Keratinocyte (primary cell): ENCODE results near the gene SPAG16. TPM values are rescaled to one million over a fixed set of nuclear protein-coding genes. Genes with fewer than 3 reads are reported as not detected.

Source experiments
- DNase-seq: peaks from one replicate; pipeline ENCODE4 v3.0.0-alpha.2; 2011; ENCODE audit warnings: low read depth, missing footprints, low spot score
- FAIRE-seq: peaks from 2 replicates; lab custom pipeline; 2011; peaks lifted over from hg19 to GRCh38; lab: Jason Lieb, UNC
- H2AFZ ChIP-seq: 2 replicates; pipeline ENCODE4 v1.6.0; 2012; ENCODE audit warnings: low read length, control low read depth, inconsistent platforms; ENCODE audit not compliant: control insufficient read depth
- H3K27ac ChIP-seq: 2 replicates; pipeline ENCODE4 v1.5.1; 2011; ENCODE audit warnings: low read length; ENCODE audit not compliant: control insufficient read depth, insufficient read depth
- H3K27me3 ChIP-seq: 3 replicates; pipeline ENCODE4 v1.6.0; 2011; ENCODE audit warnings: low read length; ENCODE audit not compliant: control insufficient read depth, insufficient read depth; ENCODE audit errors: extremely low read depth
- H3K36me3 ChIP-seq, 2 experiments: 2 replicates in 1 of 2; 3 replicates in 1 of 2; pipeline ENCODE4 v1.5.1; 2011; ENCODE audit warnings: low read length in 2 of 2, mild to moderate bottlenecking in 1 of 2; ENCODE audit not compliant: control insufficient read depth in 2 of 2, insufficient read depth in 2 of 2; ENCODE audit errors: extremely low read depth in 1 of 2
- H3K4me1 ChIP-seq: 3 replicates; pipeline ENCODE4 v1.5.1; 2011; ENCODE audit warnings: low read length; ENCODE audit not compliant: control insufficient read depth, insufficient read depth; ENCODE audit errors: extremely low read depth
- H3K4me2 ChIP-seq: 3 replicates; pipeline ENCODE4 v1.6.0; 2011; ENCODE audit warnings: low read depth, low read length; ENCODE audit not compliant: control insufficient read depth, insufficient read depth; ENCODE audit errors: extremely low read depth
- H3K4me3 ChIP-seq, 3 experiments: fragments of 200-600 bp in 1 of 3; sonication (generic) in 1 of 3; 2 replicates in 2 of 3; 3 replicates in 1 of 3; pipeline ENCODE4 v1.5.1; 2011 to 2016; ENCODE audit warnings: low read length in 3 of 3, mild to moderate bottlenecking in 3 of 3, control low read depth in 2 of 3, inconsistent platforms in 1 of 3, low read depth in 1 of 3, mixed read lengths in 1 of 3, mixed run types in 1 of 3, moderate library complexity in 1 of 3; ENCODE audit not compliant: control insufficient read depth in 2 of 3, insufficient read depth in 2 of 3; ENCODE audit errors: extremely low read depth in 1 of 3
- H3K79me2 ChIP-seq: 2 replicates; pipeline ENCODE4 v1.6.0; 2012; ENCODE audit warnings: low read length; ENCODE audit not compliant: control insufficient read depth, insufficient read depth
- H3K9ac ChIP-seq: 3 replicates; pipeline ENCODE4 v1.6.0; 2011; ENCODE audit warnings: low read length; ENCODE audit not compliant: control insufficient read depth, insufficient read depth; ENCODE audit errors: extremely low read depth
- H3K9me1 ChIP-seq: 3 replicates; pipeline ENCODE4 v1.6.0; 2011; ENCODE audit warnings: low read length; ENCODE audit not compliant: control insufficient read depth, insufficient read depth; ENCODE audit errors: extremely low read depth
- H3K9me3 ChIP-seq: 2 replicates; pipeline ENCODE4 v1.5.1; 2012; ENCODE audit warnings: low read depth, low read length; ENCODE audit not compliant: control insufficient read depth
- H4K20me1 ChIP-seq: 3 replicates; pipeline ENCODE4 v1.6.0; 2011; ENCODE audit warnings: low read length; ENCODE audit not compliant: control insufficient read depth, insufficient read depth; ENCODE audit errors: extremely low read depth
- CTCF ChIP-seq, 3 experiments: IDR thresholded peaks in 1 of 3; conservative IDR thresholded peaks in 1 of 3; optimal IDR thresholded peaks in 1 of 3; 2 replicates in 2 of 3; 3 replicates in 1 of 3; pipeline versions ENCODE3 to v1.5.1; 2011; ENCODE audit warnings: low read length in 3 of 3, mild to moderate bottlenecking in 3 of 3, moderate library complexity in 2 of 3, control low read depth in 1 of 3, inconsistent platforms in 1 of 3; ENCODE audit not compliant: insufficient read depth in 2 of 3; ENCODE audit errors: extremely low read depth in 1 of 3
- EZH2 ChIP-seq: IDR thresholded peaks from one replicate; pipeline ENCODE4 v1.6.1; 2012; ENCODE audit warnings: inconsistent platforms, mild to moderate bottlenecking, low read length, moderate library complexity
- dilution Hi-C: fragments of 300-500 bp; cut with MboI; formaldehyde crosslinking; loops from one replicate; pipeline ENCODE4 v1.7.0; 2020; ENCODE audit warnings: low sequenced_read_pairs; ENCODE audit not compliant: extremely low pct_ligation_motif_present
- polyA plus RNA-seq, 5 experiments: library from polyadenylated mRNA; depleted of rRNA in 3 of 5; stranded (reverse) in 3 of 5; stranded (forward) in 1 of 5; unstranded in 1 of 5; fragments of >200 nt; gene quantifications; 1 replicate in 1 of 5; 2 replicates in 3 of 5; 3 replicates in 1 of 5; pipeline versions ENCODE4 v1.2.1 to v1.2.3, GENCODE V29; 2011 to 2012; ENCODE audit warnings: missing spikeins in 2 of 5, low read depth in 1 of 5, low replicate concordance in 1 of 5

Gene SPAG16
- polyA plus RNA-seq, 1 donor (not counting 4 experiments of a cell fraction or from before 2014, with no cell fraction given), result 19.6 TPM

GRCh38 chr2:213627054-213627710, 342.9 kb downstream of the SPAG16 start:
- H3K36me3 ChIP-seq, result no peaks in the 10 kb centered on the region
- TF ChIP-seq EZH2, result no peak
- TF ChIP-seq CTCF (optimal IDR thresholded peaks at IDR 0.05 in 1 of 3, IDR thresholded peaks at IDR 0.05 in 1 of 3, conservative IDR thresholded peaks at IDR 0.05 in 1 of 3; ENCODE audit: extremely low read depth in 1 of 3, insufficient read depth in 2 of 3, low read length in 3 of 3), result no peak
- DNase-seq (no peak), FAIRE-seq (no peak)
- no peaks in the 10 kb centered on the region for H3K9me3 ChIP-seq
- H3K79me2 ChIP-seq, result no peaks in the 10 kb centered on the region
- no peak overlapping the region for H3K9ac ChIP-seq
- dilution Hi-C loops, result no loop called here
- no peaks in the 10 kb centered on the region for H3K9me1 ChIP-seq
- no peaks in the 10 kb centered on the region for H3K4me1 ChIP-seq
- no peaks in the 10 kb centered on the region for H3K27me3 ChIP-seq
- no peak overlapping the region for H2AFZ ChIP-seq
- H3K4me2 ChIP-seq, result no peak overlapping the region
- no peak overlapping the region for H3K4me3 ChIP-seq
- no peak overlapping the region for H3K27ac ChIP-seq
- H4K20me1 ChIP-seq, result no peaks in the 10 kb centered on the region

- no peaks in the 10 kb centered on the region for H3K36me3 ChIP-seq
- H3K79me2 ChIP-seq, result no peaks in the 10 kb centered on the region
- no peak overlapping the region for H3K4me3 ChIP-seq
- H3K27ac ChIP-seq, result no peak overlapping the region
- no peaks in the 10 kb centered on the region for H3K9me3 ChIP-seq
- no peaks in the 10 kb centered on the region for H3K4me1 ChIP-seq
- H3K27me3 ChIP-seq, result no peaks in the 10 kb centered on the region
- no peak overlapping the region for H3K9ac ChIP-seq
- dilution Hi-C loops, result no loop called here
- FAIRE-seq (no peak), DNase-seq (no peak)
- no peak overlapping the region for H2AFZ ChIP-seq
- H3K9me1 ChIP-seq, result no peaks in the 10 kb centered on the region
- H4K20me1 ChIP-seq, result no peaks in the 10 kb centered on the region
- no peak overlapping the region for H3K4me2 ChIP-seq
- TF ChIP-seq EZH2 (no peak), CTCF (optimal IDR thresholded peaks at IDR 0.05 in 1 of 3, IDR thresholded peaks at IDR 0.05 in 1 of 3, conservative IDR thresholded peaks at IDR 0.05 in 1 of 3; ENCODE audit: extremely low read depth in 1 of 3, insufficient read depth in 2 of 3, low read length in 3 of 3) (no peak)
Observed at GRCh38 chr2:213627835-213628460, 343.7 kb downstream of the SPAG16 start.
